IMR-90 (cell line): ENCODE results near the gene CABCOCO1. TPM values are rescaled to one million over a fixed set of nuclear protein-coding genes. Genes with fewer than 3 reads are reported as not detected.

Experiments
- ATAC-seq: fragments of 200-7000 bp; cut with Tn5 transposase; 2 replicates; pipeline ENCODE4 v1.9.1; 2020; ENCODE audit warnings: low read depth, mild to moderate bottlenecking, moderate library complexity
- BruUV-seq: library from RNA; stranded (reverse); fragments of 400-500 nt; replicated peaks from 2 replicates; lab custom pipeline; 2021; lab: Mats Ljungman, UMichigan
- CTCF ChIA-PET: fragments of 300-600 bp; formaldehyde crosslinking; extraction: SDS; loops from one replicate; lab custom pipeline; 2021; ENCODE audit warnings: antibody characterized with exemption; lab: Yijun Ruan, JAX
- POLR2A ChIA-PET: fragments of 300-600 bp; sonication (Branson Sonifier 250); formaldehyde crosslinking; loops from one replicate; lab custom pipeline; 2022; ENCODE audit warnings: antibody characterized with exemption; ENCODE audit not compliant: unreplicated experiment; lab: Charles Lee
- DNase-seq: peaks from one replicate; pipeline ENCODE4 v3.0.0; 2013
- H2AFZ ChIP-seq: replicated peaks from 2 replicates; pipeline ENCODE3; 2013; ENCODE audit warnings: low read length, mild to moderate bottlenecking; ENCODE audit not compliant: poor library complexity
- H2AK5ac ChIP-seq: 2 replicates; pipeline ENCODE4 v1.6.1; 2013; ENCODE audit warnings: low read depth, low read length, inconsistent platforms
- H2AK9ac ChIP-seq: replicated peaks from 2 replicates; pipeline ENCODE3; 2013; ENCODE audit warnings: mild to moderate bottlenecking, low read depth, low read length, moderate library complexity; ENCODE audit not compliant: poor library complexity
- H2BK120ac ChIP-seq: 2 replicates; pipeline ENCODE4 v1.6.1; 2013; ENCODE audit warnings: low read depth, low read length, inconsistent platforms
- H2BK15ac ChIP-seq: 3 replicates; pipeline ENCODE4 v1.6.1; 2013; ENCODE audit warnings: low read depth, low read length, inconsistent platforms
- H2BK20ac ChIP-seq: 2 replicates; pipeline ENCODE4 v1.6.1; 2013; ENCODE audit warnings: low read depth, mild to moderate bottlenecking, inconsistent platforms, low read length, moderate library complexity
- H2BK5ac ChIP-seq: 2 replicates; pipeline ENCODE4 v1.6.1; 2013; ENCODE audit warnings: mild to moderate bottlenecking, low read depth, low read length, inconsistent platforms; ENCODE audit not compliant: poor library complexity, severe bottlenecking
- H3K14ac ChIP-seq: replicated peaks from 2 replicates; pipeline ENCODE4 v1.6.1; 2013; ENCODE audit warnings: low read depth, low read length, inconsistent platforms
- H3K18ac ChIP-seq: 2 replicates; pipeline ENCODE4 v1.6.1; 2013; ENCODE audit warnings: low read depth, low read length, control low read depth
- H3K23ac ChIP-seq: 2 replicates; pipeline ENCODE4 v1.6.1; 2013; ENCODE audit warnings: low read depth, low read length, inconsistent platforms
- H3K27ac ChIP-seq: 2 replicates; pipeline ENCODE4 v1.5.1; 2013; ENCODE audit warnings: mild to moderate bottlenecking, control low read depth, low read length; ENCODE audit not compliant: insufficient read depth
- H3K27me3 ChIP-seq: 2 replicates; pipeline ENCODE4 v1.6.1; 2013; ENCODE audit warnings: low read length; ENCODE audit not compliant: control insufficient read depth, insufficient read depth
- H3K36me3 ChIP-seq: 2 replicates; pipeline ENCODE4 v1.6.1; 2013; ENCODE audit warnings: low read length, mixed read lengths; ENCODE audit not compliant: control insufficient read depth, insufficient read depth
- H3K4ac ChIP-seq: 2 replicates; pipeline ENCODE4 v1.6.1; 2013; ENCODE audit warnings: low read depth, low read length, inconsistent platforms
- H3K4me1 ChIP-seq: 2 replicates; pipeline ENCODE4 v1.6.1; 2013; ENCODE audit warnings: low read length, mixed read lengths; ENCODE audit not compliant: control insufficient read depth, insufficient read depth
- H3K4me2 ChIP-seq: 2 replicates; pipeline ENCODE4 v1.6.1; 2013; ENCODE audit warnings: low read depth, mild to moderate bottlenecking, control low read depth, low read length, moderate library complexity
- H3K4me3 ChIP-seq: 2 replicates; pipeline ENCODE4 v1.5.1; 2013; ENCODE audit warnings: low read depth, mild to moderate bottlenecking, control low read depth, low read length, moderate library complexity; ENCODE audit not compliant: insufficient read depth
- H3K56ac ChIP-seq: 2 replicates; pipeline ENCODE4 v1.6.1; 2013; ENCODE audit warnings: low read length, inconsistent platforms; ENCODE audit not compliant: insufficient read depth; ENCODE audit errors: extremely low read depth
- H3K79me1 ChIP-seq, 2 experiments: 2 replicates each; pipeline ENCODE4 v1.6.1; 2013; ENCODE audit warnings: low read length in 2 of 2, inconsistent platforms in 1 of 2, low read depth in 1 of 2
- H3K9ac ChIP-seq: 2 replicates; pipeline ENCODE4 v1.6.1; 2013; ENCODE audit warnings: low read depth, low read length, control low read depth
- H3K9me1 ChIP-seq: 2 replicates; pipeline ENCODE4 v1.6.1; 2013; ENCODE audit warnings: low read length, inconsistent platforms; ENCODE audit not compliant: insufficient read depth
- H3K9me3 ChIP-seq: 2 replicates; pipeline ENCODE4 v1.6.1; 2013; ENCODE audit warnings: low read length; ENCODE audit not compliant: control insufficient read depth, insufficient read depth
- H4K20me1 ChIP-seq: 2 replicates; pipeline ENCODE4 v1.6.1; 2013; ENCODE audit warnings: low read length, inconsistent platforms; ENCODE audit not compliant: insufficient read depth
- H4K5ac ChIP-seq: 2 replicates; pipeline ENCODE4 v1.6.1; 2013; ENCODE audit warnings: mild to moderate bottlenecking, low read depth, low read length, control low read depth
- H4K8ac ChIP-seq, 2 experiments: 2 replicates each; pipeline ENCODE4 v1.6.1; 2013; ENCODE audit warnings: low read depth in 2 of 2, low read length in 2 of 2, control low read depth in 1 of 2, inconsistent platforms in 1 of 2
- H4K91ac ChIP-seq: 2 replicates; pipeline ENCODE4 v1.6.1; 2013; ENCODE audit warnings: low read depth, low read length, inconsistent platforms; ENCODE audit not compliant: insufficient read depth
- BHLHE40 ChIP-seq: fragments of 150-350 bp; IDR thresholded peaks from 2 replicates; pipeline ENCODE4 v1.6.1; 2016; ENCODE audit warnings: mild to moderate bottlenecking, low read depth, low read length
- CEBPB ChIP-seq: IDR thresholded peaks from 2 replicates; pipeline ENCODE4 v1.6.1; 2012; ENCODE audit warnings: low read depth, low read length, improper control_type of control experiment
- FOS ChIP-seq: fragments of 150-350 bp; IDR thresholded peaks from 2 replicates; pipeline ENCODE4 v1.6.1; 2016; ENCODE audit warnings: low read depth, low read length
- MAFK ChIP-seq: IDR thresholded peaks from 2 replicates; pipeline ENCODE4 v1.6.1; 2012; ENCODE audit warnings: low read depth, low read length, improper control_type of control experiment
- MAZ ChIP-seq: IDR thresholded peaks from 2 replicates; pipeline ENCODE4 v1.6.1; 2012; ENCODE audit warnings: low read depth, mild to moderate bottlenecking, low read length, improper control_type of control experiment, moderate library complexity, borderline replicate concordance
- NFE2L2 ChIP-seq: fragments of 150-350 bp; IDR thresholded peaks from 2 replicates; pipeline ENCODE4 v1.6.1; 2016; ENCODE audit warnings: low read depth, mild to moderate bottlenecking, low read length
- POLR2A ChIP-seq: IDR thresholded peaks from 2 replicates; pipeline ENCODE4 v1.6.1; 2012; ENCODE audit warnings: mild to moderate bottlenecking, low read depth, low read length
- RCOR1 ChIP-seq: IDR thresholded peaks from 2 replicates; pipeline ENCODE4 v1.6.1; 2012; ENCODE audit warnings: mild to moderate bottlenecking, low read length, improper control_type of control experiment; ENCODE audit not compliant: insufficient replicate concordance
- RFX5 ChIP-seq: IDR thresholded peaks from 2 replicates; pipeline ENCODE4 v1.8.0; 2012; ENCODE audit warnings: low read depth, mild to moderate bottlenecking, low read length, moderate library complexity
- SMC3 ChIP-seq: fragments of 150-350 bp; IDR thresholded peaks from 2 replicates; pipeline ENCODE4 v1.6.1; 2016; ENCODE audit warnings: low read depth, mild to moderate bottlenecking, antibody characterized with exemption, low read length, moderate library complexity
- WGBS, 2 experiments: methylation state at CpG; one replicate each; pipeline versions ENCODE4 v1.1.5 to v1.1.7; 2013; ENCODE audit warnings: missing lambda C conversion rate in 2 of 2; ENCODE audit not compliant: insufficient read length in 1 of 2; ENCODE audit errors: extremely low coverage in 2 of 2; 5-methylcytosine and 5-hydroxymethylcytosine counted together
- dilution Hi-C: fragments of 300-500 bp; cut with HindIII; formaldehyde crosslinking; loops from one replicate; pipeline ENCODE4 v1.14.3; 2018; ENCODE audit warnings: low sequenced_read_pairs; ENCODE audit not compliant: unreplicated experiment
- in situ Hi-C: fragments of 300-500 bp; cut with MboI; formaldehyde crosslinking; loops from 3 replicates; pipeline ENCODE4 v1.14.3; 2019; ENCODE audit warnings: low sequenced_read_pairs, inconsistent platforms, mixed read lengths
- intact Hi-C: fragments of 100-400 bp; cut with micrococcal nuclease; formaldehyde crosslinking; loops from 2 replicates; pipeline ENCODE4 v1.10.0; 2022
- polyA plus RNA-seq, 3 experiments: library from polyadenylated mRNA; depleted of rRNA; stranded (reverse); fragments of >200 nt; gene quantifications; 2 replicates each; pipeline ENCODE4 v1.2.3, GENCODE V29; 2012; ENCODE audit warnings: low replicate concordance in 1 of 3
- total RNA-seq: library from RNA; depleted of rRNA; stranded (reverse); fragments of >200 nt; gene quantifications from 2 replicates; pipeline ENCODE4 v1.2.3, GENCODE V29; 2012

The CABCOCO1 gene
- total and polyA plus RNA-seq, 2 of the 4 experiments (the other 2 are of a cell fraction) = 0.18 to 0.31 TPM

DNA sequence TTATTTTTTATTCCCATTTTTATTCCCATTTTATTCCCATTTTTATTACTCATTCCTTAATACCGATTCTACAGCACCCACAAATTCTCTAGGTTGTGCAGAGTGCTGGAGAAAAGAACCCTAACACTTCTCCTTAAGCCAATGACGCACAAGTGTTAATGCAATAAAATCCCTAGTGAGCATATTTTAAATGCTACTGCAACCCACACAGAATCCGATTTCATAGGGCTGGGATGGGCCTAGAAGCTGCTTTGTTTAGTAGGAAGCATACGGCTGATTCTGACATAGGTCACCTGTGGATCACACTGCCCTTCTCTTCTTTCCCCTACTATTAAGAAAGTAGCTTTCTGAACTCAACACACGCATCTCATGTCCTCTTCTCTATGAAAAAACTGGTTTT, 45.1 kb upstream of the CABCOCO1 start:
- no peaks in the 10 kb centered on the region for H3K79me1 ChIP-seq
- ChIA-PET POLR2A (no interaction called here), CTCF (no interaction called here)
- no peak overlapping the region for H4K5ac ChIP-seq
- ATAC-seq = no peak
- H4K91ac ChIP-seq = no peak overlapping the region
- no peak overlapping the region for H4K8ac ChIP-seq
- TF ChIP-seq CEBPB (no peak), SMC3 (no peak), MAZ (no peak), RFX5 (no peak), POLR2A (no peak), RCOR1 (no peak), MAFK (no peak), NFE2L2 (no peak), BHLHE40 (no peak), FOS (no peak)
- H3K4me1 ChIP-seq = peaks cover 2% of the 10 kb centered on the region; the same call in 1 of the 2 replicates
- H3K36me3 ChIP-seq = no peaks in the 10 kb centered on the region
- DNase-seq = no peak
- in situ Hi-C loops (no loop called here), dilution Hi-C loops (no loop called here), intact Hi-C loops (no loop called here)
- H2BK15ac ChIP-seq = no peak overlapping the region
- H3K9me3 ChIP-seq = no peaks in the 10 kb centered on the region
- H3K4me3 ChIP-seq = no peak overlapping the region
- H2BK5ac ChIP-seq = no peak overlapping the region
- H3K27me3 ChIP-seq = no peaks in the 10 kb centered on the region
- H3K9ac ChIP-seq = no peak overlapping the region
- H3K14ac ChIP-seq = no peak overlapping the region
- 100% methylated on average over 1 of the region's 5 CpGs; no CpG with 5 or more reads in 1 of the 2 experiments for WGBS, 2 experiments
- 0 out of 2 replicates have a peak, but pooled peaks cover 3% of the 10 kb centered on the region for H3K9me1 ChIP-seq
- H3K4me2 ChIP-seq = no peak overlapping the region
- H3K56ac ChIP-seq = no peak overlapping the region
- H2AK5ac ChIP-seq = no peak overlapping the region
- no peak overlapping the region for H2BK120ac ChIP-seq
- no TSS peak for BruUV-seq
- no peak overlapping the region for H2AFZ ChIP-seq
- H3K4ac ChIP-seq = no peak overlapping the region
- no peaks in the 10 kb centered on the region for H4K20me1 ChIP-seq
- H2BK20ac ChIP-seq = no peak overlapping the region
- no peak overlapping the region for H3K23ac ChIP-seq
- H3K18ac ChIP-seq = no peak overlapping the region
- no peak overlapping the region for H3K27ac ChIP-seq
- H2AK9ac ChIP-seq = no peak overlapping the region
